GM18520 (cell line): ENCODE results near the gene SUSD6.

ENCODE experiments used
- ATAC-seq: cut with Tn5 transposase; IDR thresholded peaks from one replicate; pipeline ENCODE4 v1.9.1; 2021; ENCODE audit not compliant: unreplicated experiment

SUSD6 gene

GRCh38 chr14:69670093-69670492 lies 58.7 kb downstream of the SUSD6 start:
- ATAC-seq: no peak

- ATAC-seq: no peak
Observed at GRCh38 chr14:69671365-69672030, 60.1 kb downstream of the SUSD6 start.

DNA sequence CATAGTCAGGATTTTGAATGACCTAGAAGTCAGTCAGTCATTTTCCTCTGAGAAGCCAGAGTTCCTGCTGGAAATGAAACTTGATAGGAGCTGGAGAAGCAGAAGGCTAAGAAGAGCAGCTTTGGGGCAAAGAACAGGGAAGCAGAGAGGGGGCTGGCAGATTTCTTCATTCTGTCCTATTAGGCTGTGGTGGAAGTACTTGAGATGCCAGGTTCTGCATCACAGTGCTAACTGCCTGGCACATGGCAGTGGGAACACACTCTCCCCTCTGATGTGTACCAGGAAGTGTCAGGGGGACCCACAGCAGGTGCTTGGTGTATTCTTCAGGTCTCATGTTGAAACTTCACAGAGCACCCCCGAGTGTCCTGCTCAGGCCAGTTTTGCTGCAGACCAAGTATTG lies 61.0 kb downstream of the SUSD6 start:
- ATAC-seq: no peak

DNA sequence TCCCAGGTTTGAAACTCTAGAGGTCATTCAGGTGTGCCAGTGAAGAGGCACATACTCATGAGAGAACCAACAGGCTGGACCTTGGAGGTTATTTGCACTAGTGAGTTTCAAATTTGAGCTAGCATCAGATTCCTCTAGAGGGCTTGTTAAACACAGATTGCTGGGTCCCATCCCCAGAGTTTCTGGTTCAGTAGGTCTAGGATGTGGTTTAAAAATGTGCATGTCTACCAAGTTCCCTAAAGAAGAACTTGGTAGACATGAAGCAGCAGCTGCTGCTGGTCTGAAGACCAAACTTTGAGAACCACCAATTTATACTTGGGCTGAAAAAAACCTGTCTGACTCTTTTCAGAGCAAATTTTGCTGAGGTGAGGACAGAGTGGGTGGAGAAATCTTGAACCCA lies 61.7 kb downstream of the SUSD6 start:
- no peak for ATAC-seq

DNA sequence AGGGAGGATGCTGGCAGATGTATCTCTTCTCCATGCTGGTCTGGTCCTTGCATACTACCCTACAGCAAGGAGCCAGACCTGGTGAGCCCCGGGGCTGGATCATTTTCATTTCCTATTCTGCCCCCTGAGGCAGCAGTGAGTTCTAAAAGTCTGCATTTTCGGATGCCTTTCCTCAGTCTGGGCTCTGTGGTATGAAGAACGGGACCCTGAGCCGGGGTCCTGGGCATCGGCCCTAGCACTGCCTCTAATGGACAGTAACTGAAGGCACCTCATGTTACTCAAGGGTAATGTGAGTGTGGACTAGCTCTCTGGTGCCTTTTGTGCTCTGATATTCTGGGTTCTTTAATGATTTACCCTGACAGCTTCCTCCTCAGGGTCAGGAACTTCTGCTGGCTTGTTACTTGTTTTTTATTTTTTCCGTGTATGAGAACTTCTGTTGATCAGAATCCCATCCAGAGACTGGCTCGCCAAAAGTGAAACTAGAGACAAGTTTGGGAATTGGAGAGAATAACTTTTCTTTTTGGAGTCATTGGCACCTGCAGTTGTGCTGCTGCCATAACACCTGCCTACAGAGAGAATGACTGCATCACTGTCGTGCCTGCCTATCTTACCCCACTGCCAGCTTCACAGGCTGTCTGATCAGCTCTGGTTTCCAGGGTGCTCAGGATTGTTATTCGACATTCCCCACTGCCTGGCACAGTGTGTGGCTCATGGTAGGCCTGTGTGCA lies 62.3 kb downstream of the SUSD6 start:
- no peak for ATAC-seq

DNA sequence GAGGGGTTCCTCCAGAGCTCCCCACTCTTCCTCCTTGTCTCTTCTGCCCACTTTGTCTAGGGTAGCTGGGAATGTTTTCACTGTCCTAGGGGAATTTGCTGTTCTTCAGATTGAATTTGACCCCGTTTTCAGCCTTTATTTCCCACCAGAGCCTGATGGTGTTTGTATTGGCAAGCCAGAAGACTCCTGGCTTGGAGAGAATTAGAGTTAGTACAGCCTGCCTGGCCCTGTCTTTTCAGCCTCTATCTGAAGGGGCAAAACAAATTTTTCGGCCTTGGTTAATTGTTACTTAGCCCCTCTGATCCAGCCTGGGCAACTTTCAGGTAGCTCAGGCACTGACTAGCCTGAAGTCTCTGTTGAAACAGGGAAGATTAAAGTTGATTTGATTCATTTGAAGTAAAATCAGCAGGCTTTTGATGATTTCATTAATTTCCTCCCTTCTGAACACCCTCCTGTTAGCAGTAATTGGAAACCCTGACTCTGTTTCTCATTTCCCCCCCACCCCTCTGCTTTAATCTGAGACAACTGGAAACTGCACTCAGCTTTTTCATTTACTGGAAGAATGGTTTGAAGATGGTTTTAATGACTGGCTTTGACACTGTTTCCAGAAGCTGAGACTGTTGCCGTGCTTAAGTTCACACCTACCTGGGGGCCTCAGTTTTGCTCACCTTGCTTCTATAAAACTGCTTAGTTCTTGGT lies 63.3 kb downstream of the SUSD6 start:
- no peak for ATAC-seq

DNA sequence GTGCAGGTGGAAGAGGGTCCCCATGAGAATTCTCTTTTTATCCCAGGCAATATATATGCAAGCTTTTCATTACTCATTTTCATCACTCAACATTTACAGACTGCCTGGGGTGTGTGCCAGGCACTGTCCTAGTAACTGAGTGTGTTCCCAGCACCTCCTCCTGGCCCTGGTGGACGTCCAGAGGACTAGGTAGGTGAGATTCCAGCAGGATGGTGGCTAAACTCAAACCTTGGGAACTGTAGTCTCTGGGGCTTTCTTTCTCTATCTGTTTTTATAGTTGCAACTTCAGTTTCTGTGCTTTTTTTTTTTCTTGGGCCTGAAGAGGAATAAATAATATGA lies 63.8 kb downstream of the SUSD6 start:
- no peak for ATAC-seq

GRCh38 chr14:69675877-69676416 lies 64.6 kb downstream of the SUSD6 start:
- peak; percentile 87 for ATAC-seq

DNA sequence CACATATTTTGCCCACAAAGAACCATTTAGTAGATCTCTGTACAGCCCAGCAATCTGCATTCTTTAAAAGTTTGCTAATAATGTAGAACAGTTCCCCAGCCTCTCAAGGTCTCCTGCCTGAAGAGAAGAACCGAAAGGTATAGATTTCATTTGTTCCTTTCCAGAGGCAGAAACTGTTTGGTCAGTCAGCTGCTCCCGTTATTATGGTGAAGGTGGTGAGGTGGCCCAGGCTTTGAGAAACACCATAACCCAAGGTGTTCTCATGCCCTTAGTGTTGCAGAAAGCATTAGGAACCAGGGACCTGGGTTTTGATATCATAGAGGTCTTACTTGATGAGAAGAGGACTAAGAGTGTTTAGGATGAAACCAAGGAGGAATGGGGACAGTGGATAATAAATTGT lies 65.3 kb downstream of the SUSD6 start:
- ATAC-seq: no peak

GRCh38 chr14:69680297-69680696 lies 68.9 kb downstream of the SUSD6 start:
- ATAC-seq: no peak

GRCh38 chr14:69682136-69682535 lies 70.7 kb downstream of the SUSD6 start:
- ATAC-seq: no peak

DNA sequence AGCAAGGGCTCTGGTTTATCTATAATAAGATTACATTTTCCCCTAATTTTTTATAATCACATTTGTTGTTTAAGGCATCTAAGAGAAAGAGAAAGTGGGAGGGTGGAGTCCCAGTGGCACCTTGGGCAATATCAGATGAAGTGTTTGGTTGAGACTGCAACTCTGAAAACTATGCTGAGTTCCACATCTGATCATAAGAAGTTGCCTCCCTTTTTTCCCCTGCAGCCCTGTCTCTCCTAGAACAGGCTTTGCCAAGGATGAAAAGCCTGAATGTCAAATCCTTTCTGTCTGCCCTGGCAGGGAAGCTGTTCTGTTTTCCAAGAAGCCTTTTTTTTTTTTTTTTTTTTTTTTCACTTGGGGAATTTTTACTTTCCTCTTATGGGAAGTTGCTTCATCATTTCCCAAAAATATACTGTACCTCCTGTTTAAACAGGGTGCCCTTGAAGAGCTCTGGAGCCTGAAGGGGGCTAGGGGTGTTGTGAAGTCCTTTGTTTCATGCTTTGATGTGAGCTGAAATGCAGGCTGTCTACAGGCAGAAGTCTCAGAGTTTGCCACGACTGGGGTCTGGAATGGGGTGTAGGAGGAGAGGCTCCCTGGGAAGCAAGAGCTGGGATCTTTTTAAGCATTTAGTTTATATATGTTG lies 71.3 kb downstream of the SUSD6 start:
- ATAC-seq: no peak

DNA sequence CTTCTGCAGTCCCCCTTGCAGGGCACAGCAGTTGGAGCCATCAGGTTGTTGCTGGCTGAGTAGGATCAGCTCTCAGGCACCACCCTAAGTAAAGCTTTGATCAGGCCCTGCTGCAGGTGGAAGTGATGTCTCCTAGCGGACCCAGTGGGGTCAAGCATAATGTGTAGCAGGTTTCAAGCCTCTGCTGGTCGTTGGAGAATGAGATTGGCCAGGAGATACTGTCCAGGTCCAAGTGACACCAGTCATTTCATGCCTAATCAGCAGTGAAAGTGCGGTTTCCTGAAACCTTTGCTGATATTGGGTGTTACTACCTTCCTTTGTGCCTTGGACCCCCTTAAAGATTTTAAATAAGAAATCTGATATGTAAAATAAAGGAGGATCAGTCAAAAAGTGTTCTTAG lies 72.6 kb downstream of the SUSD6 start:
- no peak for ATAC-seq

GRCh38 chr14:69684461-69685217 lies 73.2 kb downstream of the SUSD6 start:
- ATAC-seq: no peak

DNA sequence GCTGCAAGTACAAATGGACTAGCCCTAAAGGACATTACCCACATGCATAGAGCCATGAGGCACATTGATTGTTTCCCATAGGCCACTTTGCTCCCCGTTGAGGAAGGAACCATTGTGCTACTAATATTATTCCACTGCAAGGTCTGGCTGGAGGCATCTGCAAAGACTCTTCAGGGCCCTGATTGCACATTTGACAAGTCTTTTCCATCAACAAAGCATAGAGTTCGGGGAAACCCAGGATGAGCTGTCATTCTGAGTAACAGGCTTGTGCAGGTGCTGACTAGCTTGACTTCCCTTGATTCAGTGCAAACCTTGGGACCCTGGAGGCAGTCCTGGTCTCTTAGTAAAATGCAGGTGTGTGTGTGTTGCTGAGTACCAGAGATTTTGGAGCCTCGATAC lies 73.8 kb downstream of the SUSD6 start:
- no peak for ATAC-seq

- ATAC-seq: no peak
Observed at GRCh38 chr14:69685716-69686115, 74.3 kb downstream of the SUSD6 start.

GRCh38 chr14:69687606-69688298 lies 76.4 kb downstream of the SUSD6 start:
- ATAC-seq: no peak

GRCh38 chr14:69688299-69688649 lies 76.9 kb downstream of the SUSD6 start:
- no peak for ATAC-seq

- ATAC-seq: no peak
Observed at GRCh38 chr14:69690042-69690441, 78.6 kb downstream of the SUSD6 start.

DNA sequence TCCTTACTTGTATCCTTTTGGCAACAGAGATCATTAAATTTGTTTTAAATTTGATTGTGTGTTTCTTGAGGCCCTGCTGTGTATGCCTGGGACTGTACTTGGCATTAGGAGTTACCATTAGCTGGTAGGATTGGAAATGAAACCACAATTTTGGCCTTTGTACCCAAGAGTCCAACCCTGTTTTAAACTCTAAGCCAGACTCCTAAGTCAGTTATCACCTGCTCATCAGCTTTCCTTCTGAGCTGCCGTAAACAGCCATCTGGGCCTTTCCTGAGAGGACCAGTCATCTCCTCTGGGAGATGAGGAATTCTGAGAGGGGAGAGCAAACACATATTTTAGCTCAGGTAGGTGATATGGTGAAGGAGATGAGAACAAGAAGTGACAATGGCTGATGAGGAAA lies 81.2 kb downstream of the SUSD6 start:
- no peak for ATAC-seq
